SH-SY5Y (cell line): Measurements from ENCODE around the gene SLC35G6.

Experiments used
- GATA2 ChIP-seq: IDR thresholded peaks from 2 replicates; pipeline ENCODE4 v1.6.1; 2011; ENCODE audit warnings: mild to moderate bottlenecking, low read depth, low read length
- GATA3 ChIP-seq: IDR thresholded peaks from 2 replicates; pipeline ENCODE4 v1.6.1; 2011; ENCODE audit warnings: low read depth, mild to moderate bottlenecking, low read length, moderate library complexity

GRCh38 chr17:7478276-7479212, 2.7 kb upstream of the SLC35G6 start:
- TF ChIP-seq GATA2 (no peak), GATA3 (no peak)
